HG03139 (cell line): Measurements from ENCODE around the gene TSTD1.
A peak's percentile ranks its signal among the peaks of the same experiment; 100 is the strongest.
"Not testable (repeated sequence)": the region's sequence is repeated elsewhere in the genome, so short reads cannot be mapped to it uniquely, and the experiment has no call there.

Experiments used
- ATAC-seq: cut with Tn5 transposase; IDR thresholded peaks from one replicate; pipeline ENCODE4 v1.9.1; 2021; ENCODE audit not compliant: unreplicated experiment

The TSTD1 gene

DNA sequence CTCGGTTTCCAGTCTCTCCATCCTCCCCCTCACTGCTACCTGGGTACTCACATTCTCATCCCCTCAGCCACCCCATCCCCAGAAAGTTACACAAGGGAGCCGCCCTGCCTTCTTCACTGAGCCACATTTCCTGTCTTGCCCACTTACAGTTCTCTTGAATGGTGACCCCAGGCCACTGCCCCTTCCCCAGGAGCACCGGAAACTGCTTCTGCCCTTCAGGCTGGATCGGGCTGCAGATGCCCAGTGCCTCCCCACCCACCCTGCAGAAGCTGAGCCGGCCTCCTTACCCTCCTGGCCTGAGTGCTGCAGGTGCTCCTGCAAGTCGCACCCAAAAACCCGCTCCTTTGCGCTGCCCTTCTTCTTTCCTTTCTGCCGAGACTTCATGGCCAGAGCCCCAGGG lies 30.5 kb upstream of the TSTD1 start:
- ATAC-seq: no peak

DNA sequence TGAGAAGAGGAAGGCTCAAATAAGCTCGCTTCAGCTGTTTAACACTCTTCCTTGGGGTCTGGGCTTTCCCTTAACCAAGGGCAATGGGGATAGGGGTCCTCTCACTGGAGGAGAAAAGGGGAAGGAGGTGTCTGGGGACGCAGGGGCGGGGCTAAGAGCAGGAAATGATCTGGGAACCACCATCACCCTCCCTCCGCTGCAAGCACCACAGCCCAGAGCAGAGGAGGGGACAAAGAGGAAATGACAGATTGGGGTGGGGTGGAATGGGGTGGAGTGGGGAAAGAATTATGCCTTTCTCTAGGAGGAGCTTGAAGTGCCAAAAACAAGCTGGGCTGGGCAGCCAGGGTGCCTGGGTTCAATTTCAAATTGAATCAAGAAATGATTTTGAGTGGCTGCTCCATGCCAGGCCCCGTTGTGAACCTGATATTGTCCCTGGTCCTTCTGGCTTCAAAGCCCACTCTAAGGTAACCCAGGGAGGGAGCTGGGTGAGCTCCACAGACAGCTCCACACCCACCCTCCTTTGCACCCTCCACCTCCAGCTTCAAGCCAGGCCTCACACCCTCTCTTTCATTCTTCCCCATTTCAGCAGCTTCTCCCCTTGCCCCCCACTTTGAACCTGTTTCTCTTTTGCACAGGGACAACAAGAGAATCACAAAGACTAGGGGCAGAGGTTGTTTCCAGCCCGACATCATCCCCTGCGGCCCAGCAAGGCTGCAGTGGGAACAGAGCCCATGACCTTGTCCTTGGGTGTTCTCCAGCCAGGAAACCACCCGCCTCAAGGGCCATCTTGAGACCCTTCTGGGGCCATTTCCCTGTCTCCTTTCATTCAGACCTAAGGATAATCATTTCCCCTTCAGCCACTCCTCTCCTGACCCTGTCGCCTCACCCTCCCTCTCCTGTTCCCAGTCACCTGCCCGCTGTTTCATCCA lies 29.8 kb upstream of the TSTD1 start:
- peak; percentile 54 for ATAC-seq

DNA sequence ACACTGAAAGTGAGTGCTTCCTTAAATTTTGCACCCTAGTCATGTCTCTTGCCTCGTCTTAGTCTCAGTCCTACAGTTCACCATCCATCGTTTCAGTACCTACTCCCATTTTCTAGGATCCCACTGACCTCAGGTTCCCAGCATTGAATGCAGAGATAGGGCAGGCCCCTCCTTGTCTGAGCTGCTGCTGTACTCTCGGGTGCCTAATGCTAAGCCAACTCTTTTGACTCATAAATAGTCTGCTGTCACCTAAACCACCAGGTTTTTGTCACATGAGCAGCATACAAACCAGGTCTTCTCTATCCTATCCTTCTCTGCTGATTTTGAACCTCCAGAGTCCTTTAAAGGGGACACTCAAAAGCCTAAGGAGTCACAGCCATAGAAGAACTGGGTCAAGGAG lies 27.9 kb upstream of the TSTD1 start:
- ATAC-seq: no peak

DNA sequence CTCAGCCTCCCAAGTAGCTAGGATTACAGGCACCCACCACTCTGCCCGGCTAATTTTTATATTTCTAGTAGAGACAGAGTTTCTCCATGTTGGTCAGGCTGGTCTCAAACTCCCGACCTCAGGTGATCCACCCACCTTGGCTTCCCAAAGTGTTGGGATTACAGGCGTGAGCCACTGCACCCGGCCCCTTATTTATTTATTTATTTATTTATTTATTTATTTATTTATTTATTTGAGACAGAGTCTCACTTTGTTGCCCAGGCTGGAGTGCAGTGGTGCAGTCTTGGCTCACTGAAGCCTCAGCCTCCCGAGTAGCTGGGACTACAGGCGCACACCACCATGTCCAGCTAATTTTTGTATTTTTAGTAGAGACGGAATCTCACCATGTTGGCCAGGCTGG lies 26.9 kb upstream of the TSTD1 start:
- ATAC-seq: not testable (repeated sequence)

DNA sequence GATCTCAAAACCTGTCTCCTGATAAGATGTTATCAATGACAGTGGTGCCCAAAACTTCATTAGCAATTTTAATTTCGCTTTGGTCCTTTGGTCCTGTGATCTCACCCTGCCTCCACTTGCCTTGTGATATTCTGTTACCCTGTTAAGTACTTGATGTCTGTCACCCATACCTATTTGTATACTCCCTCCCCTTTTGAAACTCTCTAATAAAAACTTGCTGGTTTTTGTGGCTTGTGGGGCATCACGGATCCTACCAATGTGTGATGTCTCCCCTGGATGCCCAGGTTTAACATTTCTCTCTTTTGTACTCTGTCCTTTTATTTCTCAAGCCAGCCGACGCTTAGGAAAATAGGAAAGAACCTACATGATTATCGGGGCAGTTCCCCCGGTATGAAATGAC lies 25.2 kb upstream of the TSTD1 start:
- ATAC-seq: not testable (repeated sequence)

DNA sequence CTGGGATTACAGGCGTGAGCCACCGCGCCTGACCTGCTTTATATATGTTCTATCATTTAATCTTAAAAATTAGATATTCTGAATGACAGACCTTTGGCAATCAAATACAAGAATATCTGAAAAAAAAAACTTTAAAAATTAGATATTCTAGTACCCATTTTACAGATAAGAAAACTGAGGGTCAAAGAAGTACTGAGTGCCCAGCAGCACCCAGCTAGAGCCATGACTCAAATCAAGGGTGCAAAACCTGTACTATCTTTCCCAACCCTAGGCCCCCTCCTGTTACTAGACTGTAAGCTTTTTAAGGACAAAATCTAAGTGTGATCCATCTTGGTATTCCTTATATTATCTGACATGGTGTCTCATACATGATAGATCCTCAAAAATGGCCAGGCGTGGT lies 22.7 kb upstream of the TSTD1 start:
- no peak for ATAC-seq

DNA sequence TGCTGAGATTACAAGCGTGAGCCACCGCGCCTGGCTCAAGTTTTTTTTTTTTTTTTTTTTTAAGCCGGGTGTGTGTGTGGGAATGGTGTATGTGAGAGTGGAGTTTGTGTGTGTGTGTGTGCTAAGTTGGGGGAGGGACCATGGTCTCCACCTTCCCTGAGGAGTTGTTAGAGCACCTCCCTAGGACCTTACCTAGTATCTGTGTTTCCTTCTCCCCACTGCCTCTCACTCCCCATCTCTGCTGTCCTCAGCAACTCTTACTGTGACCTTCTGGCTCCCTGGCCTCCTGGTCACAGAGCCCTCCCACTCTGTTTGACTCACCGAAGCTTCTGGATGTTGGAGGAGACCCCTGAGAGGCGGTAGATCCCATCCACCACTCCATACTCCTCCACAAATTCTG lies 20.5 kb upstream of the TSTD1 start:
- no peak for ATAC-seq

DNA sequence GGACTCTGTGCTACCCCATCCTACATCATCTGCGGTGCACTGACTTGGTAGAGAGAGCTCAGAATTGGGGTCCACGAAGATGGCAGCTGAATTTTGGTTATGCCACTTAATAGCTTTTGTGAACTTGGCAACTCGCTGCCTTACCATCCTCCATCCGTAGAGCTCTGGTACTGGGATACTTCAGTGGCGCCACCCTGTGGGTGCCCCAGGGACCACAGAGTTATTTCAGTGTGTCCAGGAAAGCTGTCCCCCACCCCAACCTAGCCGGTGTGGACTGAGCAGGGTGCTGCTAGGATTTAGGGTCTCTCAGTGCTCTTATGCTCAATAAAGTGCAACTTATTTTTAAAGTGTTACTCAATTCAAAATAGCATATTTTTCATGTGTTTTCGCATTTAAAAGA lies 16.0 kb upstream of the TSTD1 start:
- ATAC-seq: no peak

DNA sequence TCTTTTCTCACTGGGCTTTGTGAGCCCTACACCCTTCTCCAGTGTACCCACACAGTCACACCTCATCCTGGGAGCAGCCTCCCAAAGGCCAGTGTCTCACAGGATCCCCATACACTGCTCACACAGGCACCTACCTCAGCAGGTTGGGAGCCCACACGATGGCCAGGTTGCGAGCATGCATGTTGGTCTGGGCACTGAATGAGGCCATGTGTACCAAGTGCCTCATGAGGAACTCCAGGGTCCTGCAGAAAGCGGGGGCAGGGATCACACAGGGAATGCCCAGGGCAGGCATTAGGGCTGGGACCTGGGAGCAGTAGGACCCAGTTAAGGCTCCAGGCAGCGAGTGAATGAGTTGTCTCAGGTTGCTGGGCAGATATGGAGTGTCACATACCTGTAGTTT lies 15.5 kb upstream of the TSTD1 start:
- no peak for ATAC-seq

DNA sequence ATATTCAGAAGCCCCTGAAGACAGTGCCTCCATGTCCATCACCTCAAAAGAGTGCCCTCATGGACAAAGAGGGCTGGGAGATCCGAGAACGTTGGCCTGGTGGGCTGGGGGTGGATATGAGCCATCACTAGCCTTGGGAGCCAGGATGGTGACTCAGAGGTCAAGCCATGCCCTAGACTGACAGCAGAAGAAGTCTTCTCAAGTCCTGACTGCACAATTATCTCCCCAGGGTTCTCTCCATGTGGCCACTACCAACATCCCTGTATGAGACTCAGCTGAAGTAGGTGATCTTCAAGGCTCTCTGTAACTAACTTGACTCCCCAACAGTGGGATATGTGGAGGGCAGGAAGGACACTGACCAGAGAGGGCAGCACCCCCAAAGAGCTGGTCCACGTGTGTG lies 14.1 kb upstream of the TSTD1 start:
- no peak for ATAC-seq

DNA sequence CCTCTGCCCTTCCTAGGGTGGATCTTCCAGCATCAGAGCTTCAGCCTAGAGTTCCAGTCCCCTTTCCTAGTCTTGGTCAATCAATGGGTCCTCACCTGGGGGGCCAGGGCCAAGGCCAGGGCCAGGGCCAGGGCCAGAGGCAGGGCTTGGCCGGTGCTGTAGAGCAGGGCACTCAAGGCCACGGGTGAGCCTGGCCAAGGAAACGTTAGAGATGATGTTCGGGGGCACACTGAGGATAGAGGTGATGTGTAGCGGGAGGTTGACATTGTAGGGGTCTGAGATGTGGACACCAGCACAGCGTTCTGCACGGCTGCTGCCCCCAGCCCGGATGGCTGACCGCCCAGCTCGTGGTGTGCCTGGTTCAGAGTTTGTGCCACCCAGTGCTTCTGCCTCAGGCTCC lies 12.5 kb upstream of the TSTD1 start:
- ATAC-seq: no peak

DNA sequence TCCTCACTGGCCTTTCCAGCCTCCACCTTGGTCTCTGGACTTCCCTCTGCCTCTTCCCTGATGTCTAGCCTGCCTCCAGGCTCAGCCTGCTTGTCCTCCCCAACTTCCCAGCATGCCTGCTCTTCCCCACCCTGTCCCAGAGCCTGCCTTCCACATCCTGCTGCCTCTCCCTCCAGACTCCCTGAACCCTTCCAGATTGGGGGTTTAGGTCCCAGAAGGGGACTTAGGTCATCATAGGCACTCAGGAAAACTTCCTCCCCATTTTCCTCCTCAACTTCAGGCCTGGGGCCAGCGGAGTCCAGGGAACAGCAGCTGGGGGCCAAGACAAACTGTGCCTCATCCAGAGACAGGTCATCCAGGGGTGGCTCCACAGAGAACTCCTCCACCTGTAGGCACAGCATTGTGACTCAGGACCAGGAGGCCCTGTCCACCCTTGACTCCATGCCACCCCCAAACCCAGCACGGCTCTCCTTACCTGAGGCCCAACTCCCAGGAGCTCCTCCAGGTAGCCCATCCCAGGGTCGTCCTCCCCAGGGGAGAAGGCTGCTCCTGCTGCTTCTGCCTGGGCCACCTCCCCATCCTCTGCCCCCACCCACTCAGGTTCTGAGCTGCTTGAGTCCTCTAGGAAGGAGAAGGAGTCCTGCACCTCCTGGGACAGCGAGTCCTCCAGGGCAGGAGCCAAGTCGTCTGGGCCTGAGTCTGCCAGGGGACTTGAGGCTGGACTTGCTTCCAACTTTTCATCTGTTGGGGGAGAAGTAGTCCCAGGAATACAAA lies 10.4 kb upstream of the TSTD1 start:
- no peak for ATAC-seq

DNA sequence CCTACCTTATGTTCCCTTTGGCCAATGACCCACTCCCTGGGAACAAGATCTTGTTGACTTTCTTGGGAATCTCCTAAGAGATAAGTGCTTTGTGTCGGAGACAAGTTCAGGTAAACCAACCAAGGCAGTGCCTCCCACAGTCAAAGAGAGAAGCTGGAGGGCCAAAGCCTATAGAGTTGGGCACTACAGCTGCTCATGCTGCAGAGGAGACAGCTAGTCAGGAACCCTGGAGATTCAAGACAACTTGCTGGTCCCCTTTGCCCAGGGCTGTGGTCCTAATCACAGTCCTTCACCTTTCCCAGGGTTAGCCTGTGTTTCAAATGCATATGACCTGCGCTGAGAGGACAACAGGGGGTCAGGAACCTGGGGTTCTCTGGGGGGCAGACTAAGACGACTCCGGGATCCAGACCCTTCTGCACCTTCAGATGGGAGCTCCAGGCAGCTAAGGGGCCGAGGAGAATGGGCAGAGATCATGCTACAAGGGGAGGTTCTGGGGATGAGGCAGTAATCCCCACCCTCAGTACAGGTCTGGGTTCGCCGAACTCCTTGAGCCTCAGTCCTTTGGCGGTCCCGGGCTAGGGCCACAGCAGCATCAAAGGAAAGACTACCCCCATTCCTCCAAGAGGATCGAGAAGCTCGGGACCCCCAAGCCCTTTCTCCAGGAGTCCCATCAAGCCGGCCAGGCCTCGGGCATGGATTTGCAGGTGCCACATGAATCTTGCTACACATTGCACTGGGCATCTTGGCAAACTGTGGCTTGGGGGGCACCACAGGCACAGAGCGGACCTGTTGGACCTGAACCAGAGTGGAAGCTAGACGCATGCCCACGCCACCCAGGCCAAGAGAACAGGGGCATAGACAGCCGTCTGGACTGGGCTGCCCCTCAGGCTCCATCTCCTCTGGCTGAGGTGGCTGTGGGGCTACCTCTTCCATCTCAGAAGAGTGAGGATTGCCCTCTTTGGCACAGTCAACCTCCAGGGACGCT lies 9.0 kb upstream of the TSTD1 start:
- ATAC-seq: no peak

DNA sequence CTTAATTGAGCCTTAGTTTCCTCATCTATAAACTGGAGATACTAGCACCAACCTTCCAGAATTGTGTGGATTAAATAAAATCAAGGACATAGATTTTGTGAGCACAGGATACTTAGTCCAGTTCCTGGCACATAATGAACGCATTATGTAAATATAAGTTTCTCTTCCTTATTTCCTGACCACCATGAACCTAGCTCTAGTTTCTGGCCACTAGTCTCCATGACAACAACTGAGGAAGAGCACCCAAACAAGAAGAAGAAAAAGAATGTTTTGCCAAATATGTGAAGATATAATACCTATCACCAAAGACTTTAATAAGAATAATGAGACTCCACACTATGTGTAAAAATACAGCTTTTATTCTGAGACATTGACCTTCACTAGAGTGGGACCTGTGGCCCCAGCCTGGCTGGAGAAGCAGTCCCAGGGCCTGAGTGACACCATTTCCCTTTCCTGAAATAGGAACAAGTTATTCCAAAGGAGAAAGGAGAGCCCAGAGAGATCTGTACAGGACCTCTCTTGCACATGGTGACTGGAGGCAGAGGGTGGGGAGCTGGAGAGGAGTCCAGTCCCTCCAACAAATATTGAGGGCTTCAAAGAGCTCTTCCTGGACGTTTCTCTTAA lies 8.0 kb upstream of the TSTD1 start:
- ATAC-seq: peak; percentile 29

DNA sequence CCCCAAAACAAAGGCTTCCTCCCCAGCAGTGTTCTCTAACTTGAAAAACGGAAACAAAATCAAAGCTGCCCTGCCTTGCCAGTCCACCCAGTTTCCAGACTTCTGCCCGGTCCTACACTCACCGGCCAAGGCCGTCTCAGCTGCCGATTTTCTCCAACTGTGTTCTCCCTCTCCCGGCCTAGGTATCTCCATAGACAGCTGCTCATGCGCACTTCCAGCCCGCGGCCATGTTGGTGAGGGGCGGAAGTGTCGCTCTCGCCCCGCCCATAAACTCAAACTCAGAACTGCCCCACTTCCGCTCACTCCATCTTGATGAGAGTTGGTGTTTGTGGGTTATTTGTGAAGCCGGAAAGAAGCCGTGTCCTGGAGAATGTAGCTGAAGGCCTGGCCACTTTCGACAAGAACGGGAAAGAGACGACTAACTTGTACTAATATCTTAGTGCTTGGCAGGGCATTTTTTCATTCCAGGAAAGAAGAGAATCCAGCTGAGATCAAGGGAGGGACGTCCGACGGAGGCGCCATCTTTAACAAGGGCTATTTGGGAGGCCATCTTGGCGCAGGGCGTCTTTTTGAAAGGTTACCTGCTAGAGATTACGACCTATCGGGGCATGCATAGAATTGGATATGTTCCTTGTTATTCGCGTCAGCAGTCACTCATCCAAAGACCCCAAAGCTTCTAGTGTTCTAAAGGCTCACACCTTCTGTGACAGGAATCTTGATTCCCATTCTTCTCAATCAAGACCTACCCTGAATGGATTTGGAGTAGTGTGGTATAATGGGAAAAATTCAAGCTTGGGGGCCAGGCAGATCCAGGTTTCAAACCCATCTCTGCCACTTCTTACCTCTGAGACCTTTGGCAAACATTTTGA lies 7.2 kb upstream of the TSTD1 start, which contains the start of gene USF1:
Gene USF1 (minus strand): TSS at position 242 of the 869 bp plus-strand sequence. CDS start 2,702 bp downstream, outside the sequence.
- ATAC-seq: peak; percentile 64

DNA sequence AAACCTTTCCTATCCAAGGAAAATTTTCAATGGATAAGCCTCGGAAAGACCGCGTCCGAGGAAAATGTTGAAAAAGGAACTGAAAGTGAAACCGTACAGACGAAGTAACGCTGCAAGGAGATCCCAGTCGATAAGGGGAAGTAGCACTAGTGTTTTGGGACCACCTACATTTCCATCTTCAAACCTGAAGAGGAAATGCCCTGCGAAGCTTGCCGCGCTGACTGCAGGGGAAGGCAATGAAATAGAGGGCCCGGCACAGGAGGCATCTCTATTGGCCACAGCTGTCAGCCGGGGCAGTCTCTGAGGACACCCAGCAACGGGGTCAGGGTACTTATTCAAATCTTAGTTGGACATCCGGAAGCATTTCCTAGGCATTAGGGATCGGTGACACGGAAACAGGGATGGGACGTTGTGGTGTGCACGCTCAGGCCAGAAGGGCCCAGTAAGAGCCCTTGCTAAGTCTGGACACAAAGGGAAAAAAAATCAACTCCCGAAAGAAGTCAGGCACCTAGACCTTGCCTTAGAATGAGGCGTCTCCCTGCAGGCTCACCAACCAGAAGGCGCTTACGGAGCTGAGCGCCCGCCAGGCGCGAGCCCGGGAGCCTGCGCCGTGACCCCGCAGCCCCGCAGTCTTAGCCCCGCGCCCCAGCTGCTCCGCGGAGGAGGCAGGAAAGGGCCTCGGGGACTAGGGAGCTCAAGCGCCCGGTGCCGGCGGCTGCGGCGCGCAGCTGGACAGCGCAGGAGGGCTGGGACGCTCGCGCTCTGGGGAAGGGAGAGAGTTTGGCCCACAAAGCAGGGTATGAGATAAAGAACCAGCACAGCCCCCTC lies 6.4 kb upstream of the TSTD1 start:
- ATAC-seq: peak; percentile 44

DNA sequence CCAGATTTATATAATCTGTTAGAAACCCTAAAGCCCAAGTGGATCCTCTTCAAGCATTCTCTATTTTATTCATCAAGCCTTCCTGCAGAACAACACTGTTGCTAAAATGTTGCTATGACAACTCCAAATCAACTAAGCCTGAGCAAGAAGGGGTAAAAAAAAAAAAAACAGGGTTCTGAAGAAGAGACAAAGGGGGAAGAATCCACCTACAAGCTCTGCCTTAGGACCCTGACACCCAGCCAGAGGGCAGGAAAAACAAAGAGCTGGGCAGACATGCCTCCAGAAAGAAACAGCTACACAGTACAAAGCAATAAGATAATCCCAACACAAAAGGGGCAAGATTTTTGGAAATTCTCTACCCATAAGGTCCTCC lies 5.8 kb upstream of the TSTD1 start:
- ATAC-seq: no peak

DNA sequence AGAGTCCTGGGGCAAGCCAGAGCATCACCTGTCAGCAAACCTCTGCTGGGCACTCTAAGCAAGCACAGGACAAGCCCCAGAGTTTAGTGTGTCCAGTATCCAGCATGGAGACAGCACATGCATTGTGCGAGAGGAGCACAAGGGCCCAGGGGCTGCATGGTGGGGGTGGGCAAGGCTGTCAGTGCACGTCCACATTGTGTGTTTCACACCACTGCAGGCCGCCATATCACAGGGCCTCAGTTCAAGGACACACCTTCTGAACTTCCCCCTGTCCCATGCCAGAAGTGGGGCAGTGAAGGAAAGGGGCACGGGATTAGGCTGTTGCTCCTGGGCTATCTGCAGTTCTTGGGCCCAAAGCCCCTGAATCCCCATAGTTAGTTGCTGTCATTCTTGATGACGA lies 782 bp upstream of the TSTD1 start:
- no peak for ATAC-seq

DNA sequence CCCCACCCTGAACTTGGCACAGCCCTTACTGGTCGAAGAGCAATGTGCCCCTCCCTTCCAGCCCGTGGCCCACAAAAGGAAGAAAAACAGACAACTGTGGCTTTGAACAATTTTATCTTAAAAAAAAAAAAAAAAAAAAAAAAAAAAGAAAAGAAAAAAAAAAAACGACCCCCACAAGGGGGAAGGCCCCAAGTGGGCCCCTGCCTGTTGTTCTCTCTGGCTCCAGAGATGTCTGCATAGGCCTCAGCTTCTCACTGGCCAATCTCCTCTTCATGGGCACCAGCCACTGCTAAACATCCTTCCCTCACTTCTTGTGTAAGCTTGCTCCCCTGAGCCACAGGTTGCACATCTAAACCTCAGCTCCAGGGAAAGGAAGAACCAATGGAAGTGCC lies 386 bp upstream of the TSTD1 start:
- no peak for ATAC-seq
